KOPT-K1 (cell line): ENCODE data around the gene CERS4.
"Not testable (repeated sequence)": the region's sequence is repeated elsewhere in the genome, so short reads cannot be mapped to it uniquely, and the experiment has no call there.

Experiments used
- H3K27ac ChIP-seq: fragments of 200-600 bp; sonication (generic); 2 replicates; pipeline ENCODE4 v1.5.1; 2016; ENCODE audit warnings: antibody characterized with exemption, mild to moderate bottlenecking, low read depth, low read length; ENCODE audit not compliant: poor library complexity, severe bottlenecking
- H3K36me3 ChIP-seq: fragments of 200-600 bp; sonication (generic); 2 replicates; pipeline ENCODE4 v1.5.1; 2017; ENCODE audit warnings: antibody characterized with exemption, mild to moderate bottlenecking, low read length, moderate library complexity; ENCODE audit not compliant: insufficient read depth
- H3K9me3 ChIP-seq: fragments of 200-600 bp; sonication (generic); 2 replicates; pipeline ENCODE4 v1.5.1; 2017; ENCODE audit warnings: antibody characterized with exemption, low read length, mild to moderate bottlenecking; ENCODE audit not compliant: insufficient read depth, poor library complexity, severe bottlenecking

The CERS4 gene, protein sequence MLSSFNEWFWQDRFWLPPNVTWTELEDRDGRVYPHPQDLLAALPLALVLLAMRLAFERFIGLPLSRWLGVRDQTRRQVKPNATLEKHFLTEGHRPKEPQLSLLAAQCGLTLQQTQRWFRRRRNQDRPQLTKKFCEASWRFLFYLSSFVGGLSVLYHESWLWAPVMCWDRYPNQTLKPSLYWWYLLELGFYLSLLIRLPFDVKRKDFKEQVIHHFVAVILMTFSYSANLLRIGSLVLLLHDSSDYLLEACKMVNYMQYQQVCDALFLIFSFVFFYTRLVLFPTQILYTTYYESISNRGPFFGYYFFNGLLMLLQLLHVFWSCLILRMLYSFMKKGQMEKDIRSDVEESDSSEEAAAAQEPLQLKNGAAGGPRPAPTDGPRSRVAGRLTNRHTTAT

DNA sequence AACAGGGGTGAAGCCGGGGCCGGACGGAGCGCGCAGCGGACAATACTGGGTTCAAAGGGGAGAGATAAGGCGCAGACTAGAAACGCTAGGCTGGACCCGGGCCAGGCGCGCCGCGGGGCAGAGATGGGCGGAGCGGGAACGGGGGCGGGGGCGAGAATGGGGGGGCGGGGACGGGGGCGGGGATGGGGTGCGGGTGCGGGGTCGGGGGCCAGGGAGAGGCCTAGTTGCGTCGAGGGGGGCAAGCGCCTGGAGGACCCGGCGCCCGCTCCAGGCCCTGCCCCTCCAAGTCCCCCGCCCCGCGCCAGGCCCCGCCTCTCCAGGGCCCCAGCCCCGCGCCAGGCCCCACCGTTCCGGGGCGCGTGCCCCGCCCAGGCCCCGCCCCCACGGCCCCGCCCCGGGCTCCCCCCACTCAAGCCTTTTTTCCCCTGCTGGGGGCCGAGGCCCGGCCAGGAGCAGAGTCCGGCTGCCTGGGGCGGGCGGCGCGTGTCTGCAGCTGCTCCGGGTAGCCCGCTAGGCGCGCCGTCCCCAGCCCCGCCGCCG lies at the start of gene CERS4:
TSS of gene CERS4 (plus strand) at position 449 of the 540 bp plus-strand sequence. CDS start 41,707 bp downstream, outside the sequence.
- no peaks in the 10 kb centered on the region for H3K9me3 ChIP-seq
- no peak within 1 kb of the TSS for H3K27ac ChIP-seq
- H3K36me3 ChIP-seq: no peaks in the 10 kb centered on the region

DNA sequence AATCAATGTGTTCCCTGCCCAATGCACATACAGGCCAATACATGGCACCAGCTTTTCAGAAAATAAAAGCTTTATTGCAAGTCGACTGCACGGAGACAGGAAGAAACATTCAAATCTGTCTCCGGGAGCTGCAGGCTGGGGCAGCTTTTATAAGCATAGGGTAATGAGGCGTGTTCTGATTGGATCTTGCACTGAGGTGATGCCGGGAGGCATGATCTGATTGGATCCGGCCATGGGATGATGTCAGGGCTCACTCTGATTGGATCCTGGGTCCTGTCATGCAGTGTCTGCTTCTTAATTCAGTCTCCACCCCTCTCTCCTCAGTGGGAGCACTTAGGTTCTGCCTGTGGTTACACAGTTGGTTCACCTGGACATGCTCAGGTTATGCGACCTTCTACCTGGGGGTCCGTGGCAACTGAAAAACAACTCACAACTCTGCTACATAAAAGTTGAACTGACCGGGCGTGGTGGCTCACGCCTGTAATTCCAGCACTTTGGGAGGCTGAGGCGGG lies 48.0 kb upstream of the CERS4 start:
- Histone ChIP-seq H3K36me3 (no peaks in the 10 kb centered on the region), H3K9me3 (no peaks in the 10 kb centered on the region), H3K27ac (peak overlapping the region; percentile 36)

DNA sequence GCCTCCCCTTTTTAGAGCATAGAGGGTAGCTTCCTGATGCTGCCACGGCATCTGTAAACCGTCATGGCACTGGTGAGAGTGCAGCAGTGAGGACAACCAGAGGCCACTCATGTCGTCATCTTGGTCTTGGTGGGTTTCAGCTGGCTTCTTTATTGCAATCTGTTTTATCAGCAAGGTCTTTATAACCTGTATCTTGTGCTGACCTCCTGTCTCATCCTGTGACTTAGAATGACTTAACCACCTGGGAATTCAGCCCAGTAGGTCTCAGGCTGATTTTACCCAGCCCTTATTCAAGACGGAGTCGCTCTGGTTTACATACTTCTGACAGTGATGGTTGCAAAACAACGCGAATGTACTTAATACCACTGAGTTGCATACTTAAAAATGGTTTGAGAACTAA lies 45.4 kb upstream of the CERS4 start:
- no peaks in the 10 kb centered on the region for H3K36me3 ChIP-seq
- no peaks in the 10 kb centered on the region for H3K9me3 ChIP-seq
- H3K27ac ChIP-seq: no peak overlapping the region

DNA sequence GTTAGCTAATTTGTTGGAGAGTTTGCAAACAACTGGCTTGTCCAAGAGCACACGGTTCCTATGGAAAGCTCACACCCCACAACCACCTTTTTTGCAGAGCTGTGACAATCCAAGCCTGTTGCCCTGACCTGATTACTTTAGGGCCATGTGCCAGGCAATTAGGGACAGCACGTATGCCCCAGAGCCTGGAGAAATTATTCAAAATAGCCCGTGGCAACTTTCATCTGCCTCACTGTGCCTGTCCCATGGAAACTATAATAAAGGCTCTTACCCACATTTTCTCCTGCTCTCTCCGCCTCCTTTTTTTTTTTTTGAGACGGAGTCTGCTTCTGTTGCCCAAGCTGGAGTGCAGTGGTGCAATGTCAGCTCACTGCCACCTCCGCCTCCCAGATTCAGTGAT lies 41.2 kb upstream of the CERS4 start:
- no peak overlapping the region for H3K27ac ChIP-seq
- H3K9me3 ChIP-seq: no peaks in the 10 kb centered on the region
- H3K36me3 ChIP-seq: no peaks in the 10 kb centered on the region

DNA sequence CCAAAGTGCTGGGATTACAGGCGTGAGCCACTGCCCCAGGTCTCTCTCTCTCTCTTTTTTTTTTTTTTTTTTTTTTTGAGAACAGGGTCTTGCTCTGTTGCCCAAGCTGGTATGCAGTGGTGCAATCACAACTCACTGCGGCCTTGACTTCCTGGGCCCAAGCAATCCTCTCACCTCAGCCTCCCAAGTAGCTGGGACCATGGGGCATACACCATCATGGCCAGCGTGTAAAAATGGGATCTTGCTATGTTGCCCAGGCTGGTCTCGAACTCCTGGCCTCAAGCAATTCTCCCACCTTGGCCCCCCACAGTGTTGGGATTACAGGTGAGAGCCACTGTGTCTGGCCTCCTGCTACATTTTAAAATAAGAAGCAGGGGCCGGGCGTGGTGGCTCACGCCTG lies 40.6 kb upstream of the CERS4 start:
- Histone ChIP-seq H3K36me3 (no peaks in the 10 kb centered on the region), H3K27ac (no peak overlapping the region), H3K9me3 (no peaks in the 10 kb centered on the region)

DNA sequence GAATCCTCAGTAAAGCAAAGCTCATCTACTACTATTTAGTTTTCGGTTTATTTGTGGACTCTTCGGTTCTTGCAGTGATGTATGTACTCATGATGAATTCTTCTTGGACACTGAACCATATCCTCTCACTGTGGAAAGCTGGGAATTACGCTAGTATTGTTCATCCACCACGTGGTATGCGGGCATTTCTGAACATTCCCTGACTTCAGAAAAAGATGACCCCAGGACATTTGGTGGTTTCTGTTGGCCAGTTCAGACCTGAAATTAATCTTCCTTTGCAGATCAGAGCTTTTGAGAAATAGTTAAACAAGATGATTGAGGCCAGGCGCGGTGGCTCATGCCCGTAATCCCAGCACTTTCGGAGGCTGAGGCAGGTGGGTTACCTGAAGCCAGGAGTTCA lies 34.5 kb upstream of the CERS4 start:
- Histone ChIP-seq H3K9me3 (no peaks in the 10 kb centered on the region), H3K36me3 (no peaks in the 10 kb centered on the region), H3K27ac (no peak overlapping the region)

DNA sequence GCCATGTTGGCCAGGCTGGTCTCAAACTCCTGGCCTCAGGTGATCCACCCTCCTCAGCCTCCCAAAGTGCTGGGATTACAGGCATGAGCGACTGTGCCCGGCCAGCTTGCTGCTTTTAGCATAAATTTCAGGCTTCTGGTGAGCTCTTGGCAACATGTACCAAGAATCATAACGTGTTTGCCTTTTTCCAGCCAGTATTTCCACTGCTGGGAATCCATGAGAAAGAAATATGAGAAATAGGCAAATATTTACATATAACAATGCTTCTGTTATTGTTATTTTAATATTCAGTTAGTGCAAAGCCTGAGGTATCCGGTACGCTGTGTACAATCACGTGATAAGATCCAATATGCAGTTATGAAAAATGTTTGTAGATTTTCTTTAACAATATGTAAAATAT lies 29.2 kb upstream of the CERS4 start:
- H3K36me3 ChIP-seq: no peaks in the 10 kb centered on the region
- no peaks in the 10 kb centered on the region for H3K9me3 ChIP-seq
- no peak overlapping the region for H3K27ac ChIP-seq

DNA sequence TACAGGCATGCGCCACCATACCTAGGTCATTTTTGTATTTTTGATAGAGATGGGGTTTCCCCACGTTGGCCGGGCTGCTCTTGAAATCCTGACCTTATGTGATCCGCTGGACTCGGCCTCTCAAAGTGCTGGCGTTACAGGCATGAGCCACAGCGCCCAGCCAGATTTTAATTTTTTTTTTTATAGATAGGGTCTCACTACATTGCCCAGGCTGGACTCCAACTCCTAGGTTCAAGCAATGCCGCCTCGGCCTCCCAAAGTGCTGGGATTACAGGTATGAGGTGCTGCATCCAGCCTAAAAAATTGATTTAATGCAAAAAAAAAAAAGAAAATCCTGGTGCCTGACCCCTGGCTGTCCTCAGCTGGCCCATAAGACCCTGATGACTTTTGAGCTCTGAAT lies 24.9 kb upstream of the CERS4 start:
- H3K36me3 ChIP-seq: no peaks in the 10 kb centered on the region
- H3K9me3 ChIP-seq: no peaks in the 10 kb centered on the region
- H3K27ac ChIP-seq: no peak overlapping the region

DNA sequence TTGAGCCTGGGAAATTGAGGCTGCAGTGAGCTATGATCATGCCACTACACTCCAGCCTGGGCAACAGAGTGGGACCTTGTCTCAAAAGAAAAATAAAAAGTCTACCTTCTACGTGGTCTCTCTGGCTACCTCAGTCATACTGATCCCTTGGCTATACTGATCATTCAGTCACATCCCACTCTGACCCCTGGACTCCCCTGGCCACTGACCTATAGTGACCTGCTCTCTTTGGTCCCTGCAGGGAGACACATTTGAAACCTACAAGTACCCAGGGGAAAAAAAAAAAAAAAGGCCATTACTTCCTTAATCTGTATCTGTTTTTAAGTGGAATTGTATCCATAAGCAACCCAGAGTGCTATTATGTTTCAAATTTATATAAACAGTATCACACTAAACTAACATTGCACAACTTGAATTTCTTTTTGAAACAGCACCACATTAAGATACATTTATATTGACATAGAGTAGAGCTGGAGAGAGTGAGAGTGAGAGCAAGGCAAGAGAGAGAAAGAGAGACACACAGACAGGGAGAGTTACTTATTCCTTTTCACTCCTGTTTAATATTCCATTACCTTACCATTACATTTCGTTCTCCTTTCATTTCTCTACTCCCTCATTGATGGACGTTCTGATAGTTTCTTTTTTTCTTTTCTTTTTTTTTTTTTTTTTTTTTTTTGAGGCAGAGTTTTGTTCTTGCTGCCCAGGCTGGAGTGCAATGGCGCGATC lies 23.7 kb upstream of the CERS4 start:
- Histone ChIP-seq H3K9me3 (no peaks in the 10 kb centered on the region), H3K36me3 (no peaks in the 10 kb centered on the region), H3K27ac (no peak overlapping the region)

DNA sequence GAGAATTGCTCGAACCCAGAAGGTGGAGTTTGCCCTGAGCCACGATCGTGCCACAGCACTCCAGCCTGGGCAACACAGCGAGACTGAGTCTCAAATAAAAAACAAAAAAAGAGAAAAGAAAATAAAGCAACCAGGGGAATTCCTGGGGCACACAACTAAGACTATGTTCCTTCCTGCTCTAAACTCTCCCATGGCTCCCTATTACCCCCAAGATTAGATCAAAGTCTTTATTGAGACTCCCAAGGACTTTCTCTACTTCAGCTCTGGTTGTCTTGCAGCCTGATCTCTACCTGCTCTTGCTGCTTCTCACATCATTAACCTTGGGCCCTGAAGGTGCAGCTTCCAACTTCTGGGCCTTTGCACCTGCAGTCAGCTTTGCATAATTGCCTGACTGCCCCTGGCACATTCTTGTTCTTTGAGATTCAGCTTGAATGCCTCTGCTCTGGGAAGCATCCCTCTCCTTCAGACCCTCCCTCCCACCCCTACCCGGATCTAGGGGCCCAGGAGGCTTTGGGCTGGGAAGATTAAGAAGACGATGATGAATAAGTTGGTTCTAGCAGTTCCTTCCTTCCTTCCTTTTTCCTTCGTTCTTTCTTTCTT lies 16.8 kb upstream of the CERS4 start:
- Histone ChIP-seq H3K27ac (no peak overlapping the region), H3K9me3 (no peaks in the 10 kb centered on the region), H3K36me3 (no peaks in the 10 kb centered on the region)

DNA sequence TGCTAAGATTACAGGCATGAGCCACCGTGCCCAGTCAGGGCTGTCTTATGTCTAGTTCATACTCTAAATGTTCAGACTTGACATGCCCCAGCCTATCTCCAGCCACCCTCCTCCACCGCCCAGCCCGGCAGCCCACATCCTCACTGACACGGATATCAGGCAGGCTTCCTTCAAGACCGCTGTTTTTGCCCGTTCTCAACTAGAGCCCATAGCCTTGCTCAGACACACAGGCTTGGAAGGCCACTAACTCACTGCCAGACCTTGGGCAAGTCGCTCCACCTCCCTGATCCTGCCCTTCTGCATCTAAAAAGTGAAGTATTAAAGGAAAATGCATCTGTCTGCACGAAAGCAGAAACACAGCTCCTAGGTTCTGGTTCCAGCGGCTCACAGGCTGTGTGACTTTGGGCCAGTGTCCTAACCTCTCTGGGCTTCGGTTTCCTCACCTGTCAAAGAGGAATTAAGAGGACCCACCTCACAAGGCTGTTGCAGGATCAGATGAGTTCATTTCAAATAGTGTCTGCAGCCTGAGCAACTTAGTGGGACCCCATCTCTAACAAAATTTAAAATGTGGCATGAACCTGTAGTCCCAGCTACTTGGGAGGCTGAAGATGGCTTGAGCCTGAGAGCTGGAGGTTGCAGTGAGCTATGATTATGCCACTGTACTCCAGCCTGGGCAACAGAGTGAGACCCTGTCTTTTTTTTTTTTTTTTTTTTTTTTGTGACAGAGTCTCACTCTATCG lies 14.5 kb upstream of the CERS4 start:
- no peaks in the 10 kb centered on the region for H3K9me3 ChIP-seq
- H3K36me3 ChIP-seq: no peaks in the 10 kb centered on the region
- H3K27ac ChIP-seq: peak overlapping the region; percentile 34

DNA sequence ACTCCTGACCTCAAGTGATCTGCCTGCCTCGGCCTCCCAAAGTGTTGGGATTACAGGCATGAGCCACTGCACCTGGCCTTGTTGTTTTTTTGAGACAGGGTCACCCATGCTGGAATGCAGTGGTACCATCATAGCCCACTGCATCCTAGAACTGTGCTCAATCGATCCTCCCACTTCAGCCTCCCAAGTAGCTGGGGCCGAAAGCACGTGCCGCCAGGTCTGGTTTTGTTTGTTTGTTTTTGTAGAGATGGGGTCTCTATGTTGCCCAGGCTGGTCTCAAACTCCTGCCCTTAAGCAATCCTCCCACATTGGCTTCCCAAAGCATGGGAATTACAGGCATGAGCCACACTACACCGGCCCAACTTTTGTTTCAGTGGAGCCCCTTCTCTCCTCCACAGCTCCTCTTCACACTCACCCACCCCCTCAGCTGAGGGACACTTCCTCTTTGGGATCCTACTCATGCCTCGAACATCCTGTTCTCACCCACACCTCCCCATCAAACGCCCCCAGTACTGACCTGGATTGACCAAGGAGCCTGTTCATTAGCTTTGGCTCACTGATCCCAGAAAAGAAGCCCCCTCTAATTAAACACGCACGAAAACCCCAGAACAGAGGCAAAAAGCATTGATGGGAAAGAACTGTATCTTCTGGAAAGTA lies 12.8 kb upstream of the CERS4 start:
- H3K36me3 ChIP-seq: no peaks in the 10 kb centered on the region
- H3K9me3 ChIP-seq: no peaks in the 10 kb centered on the region
- no peak overlapping the region for H3K27ac ChIP-seq

DNA sequence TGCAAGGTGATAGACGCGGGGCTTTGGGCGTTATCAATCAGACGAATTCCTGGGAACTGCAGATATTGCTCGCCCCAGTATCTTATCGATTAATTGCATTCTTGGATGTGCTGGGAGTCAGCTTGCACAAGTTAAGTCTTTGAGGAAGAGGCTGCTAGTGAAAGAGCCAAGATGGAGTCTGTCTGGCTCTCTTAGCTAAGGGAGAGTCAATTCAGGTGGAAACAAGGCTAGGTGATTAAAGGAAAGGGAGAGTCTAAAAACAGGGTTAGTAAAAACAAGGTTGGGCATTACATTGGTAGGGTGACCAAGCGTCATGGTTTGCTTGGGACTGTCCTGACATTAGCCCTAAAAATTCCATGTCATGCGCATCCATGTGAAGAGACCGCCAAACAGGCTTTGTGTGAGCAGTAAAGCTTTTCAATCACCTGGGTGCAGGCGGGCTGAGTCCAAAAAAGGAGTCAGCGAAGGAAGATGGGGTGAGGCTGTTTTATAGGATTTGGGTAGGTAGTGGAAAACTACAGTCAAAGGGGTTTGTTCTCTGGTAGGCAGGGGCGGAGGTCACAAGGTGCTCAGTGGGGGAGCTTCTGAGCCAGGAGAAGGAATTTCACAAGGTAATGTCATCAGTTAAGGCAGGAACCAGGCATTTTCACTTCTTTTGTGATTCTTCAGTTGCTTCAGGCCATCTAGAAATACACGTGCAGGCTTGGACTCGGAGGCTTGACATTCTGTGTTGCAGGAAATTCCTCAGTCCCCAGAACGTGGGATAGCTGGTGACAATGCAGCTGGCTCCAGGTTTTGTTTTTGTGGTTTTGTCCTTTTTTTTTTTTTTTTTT lies 5.7 kb upstream of the CERS4 start:
- H3K9me3 ChIP-seq, H3K27ac ChIP-seq, H3K36me3 ChIP-seq: not testable (repeated sequence)
